HG03103 (cell line): ENCODE results near the gene XIRP2.

ENCODE experiments used
- ATAC-seq: cut with Tn5 transposase; IDR thresholded peaks from one replicate; pipeline ENCODE4 v1.9.1; 2021; ENCODE audit warnings: low read depth; ENCODE audit not compliant: unreplicated experiment

The XIRP2 gene

GRCh38 chr2:166934817-166935216, 46.5 kb downstream of the XIRP2 start:
- ATAC-seq, result no peak

GRCh38 chr2:166942377-166942776, 54.1 kb downstream of the XIRP2 start:
- no peak for ATAC-seq

- no peak for ATAC-seq
Observed at GRCh38 chr2:166944909-166945308, 56.6 kb downstream of the XIRP2 start.

GRCh38 chr2:166957686-166958085, 69.4 kb downstream of the XIRP2 start:
- ATAC-seq, result no peak

- no peak for ATAC-seq
Observed at GRCh38 chr2:166958986-166959481, 70.8 kb downstream of the XIRP2 start.

- ATAC-seq, result no peak
Observed at GRCh38 chr2:166959556-166959955, 71.3 kb downstream of the XIRP2 start.

- no peak for ATAC-seq
Observed at GRCh38 chr2:166960702-166961270, 72.5 kb downstream of the XIRP2 start.

- no peak for ATAC-seq
Observed at GRCh38 chr2:166961933-166962332, 73.7 kb downstream of the XIRP2 start.

- ATAC-seq, result no peak
Observed at GRCh38 chr2:166969486-166969885, 81.2 kb downstream of the XIRP2 start.

- no peak for ATAC-seq
Observed at GRCh38 chr2:166972002-166972401, 83.7 kb downstream of the XIRP2 start.

- ATAC-seq, result no peak
Observed at GRCh38 chr2:166972418-166972817, 84.1 kb downstream of the XIRP2 start.

- ATAC-seq, result no peak
Observed at GRCh38 chr2:166984188-166984587, 95.9 kb downstream of the XIRP2 start.

- no peak for ATAC-seq
Observed at GRCh38 chr2:166984797-166985196, 96.5 kb downstream of the XIRP2 start.

GRCh38 chr2:166994588-166995336, 106.5 kb downstream of the XIRP2 start:
- ATAC-seq, result no peak

- ATAC-seq, result no peak
Observed at GRCh38 chr2:166996465-166996864, 108.2 kb downstream of the XIRP2 start.

- ATAC-seq, result no peak
Observed at GRCh38 chr2:167001165-167001564, 112.9 kb downstream of the XIRP2 start.

GRCh38 chr2:167005096-167005495, 116.8 kb downstream of the XIRP2 start:
- ATAC-seq, result no peak

GRCh38 chr2:167013227-167013626, 124.9 kb downstream of the XIRP2 start:
- no peak for ATAC-seq

- no peak for ATAC-seq
Observed at GRCh38 chr2:167015806-167016205, 127.5 kb downstream of the XIRP2 start.

GRCh38 chr2:167017021-167017420, 128.7 kb downstream of the XIRP2 start:
- ATAC-seq, result no peak

- no peak for ATAC-seq
Observed at GRCh38 chr2:167018590-167018989, 130.3 kb downstream of the XIRP2 start.

- ATAC-seq, result no peak
Observed at GRCh38 chr2:167028503-167028902, 140.2 kb downstream of the XIRP2 start.
